Measurements from ENCODE around the gene HOMER3.
"Not testable (repeated sequence)": the region's sequence is repeated elsewhere in the genome, so short reads cannot be mapped to it uniquely, and the experiment has no call there.

Gene HOMER3

GRCh38 chr19:18961767-18962620, 21.0 kb upstream of the HOMER3 start:
- in situ Hi-C loops (cut with HindIII; ENCODE audit: low pct_ligation_motif_present, low pct_unique_long_range_greater_than_20kb, low sequenced_read_pairs): no loop called here
- DNase-seq: no peak

- DNase-seq: no peak
- in situ Hi-C loops (cut with HindIII; ENCODE audit: low pct_ligation_motif_present, low pct_unique_long_range_greater_than_20kb, low sequenced_read_pairs): no loop called here
These were observed 19.4 kb upstream of the HOMER3 start for GRCh38 chr19:18960370-18960769.

DNA sequence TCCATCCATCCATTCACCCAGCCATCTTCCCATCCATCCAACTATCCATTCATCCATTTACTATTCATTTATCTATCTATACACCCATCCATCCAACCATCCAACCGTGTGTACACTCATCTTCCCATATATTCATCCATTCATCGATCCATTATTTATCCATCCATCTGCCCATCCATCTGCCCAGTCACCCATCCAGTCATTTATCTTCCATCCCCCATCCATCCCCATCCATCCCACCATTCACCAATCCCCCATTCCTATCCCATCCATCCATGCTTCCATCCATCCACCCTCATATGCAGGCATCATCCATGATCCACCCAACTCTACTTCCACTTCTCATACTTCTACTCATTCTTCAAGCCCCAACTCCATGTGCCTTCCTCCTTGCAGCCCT, 14.0 kb upstream of the HOMER3 start:
- in situ Hi-C loops (cut with HindIII; ENCODE audit: low pct_ligation_motif_present, low pct_unique_long_range_greater_than_20kb, low sequenced_read_pairs): no loop called here
- no peak for DNase-seq

GRCh38 chr19:18954094-18954493, 13.1 kb upstream of the HOMER3 start:
- DNase-seq: no peak
- in situ Hi-C loops (cut with HindIII; ENCODE audit: low pct_ligation_motif_present, low pct_unique_long_range_greater_than_20kb, low sequenced_read_pairs): no loop called here

- in situ Hi-C loops (cut with HindIII; ENCODE audit: low pct_ligation_motif_present, low pct_unique_long_range_greater_than_20kb, low sequenced_read_pairs); DNase-seq: not testable (repeated sequence)
These were observed 11.5 kb upstream of the HOMER3 start for GRCh38 chr19:18952364-18953003.

- in situ Hi-C loops (cut with HindIII; ENCODE audit: low pct_ligation_motif_present, low pct_unique_long_range_greater_than_20kb, low sequenced_read_pairs): no loop called here
- no peak for DNase-seq
These were observed 10.8 kb upstream of the HOMER3 start for GRCh38 chr19:18951721-18952281.

- no peak for DNase-seq
- in situ Hi-C loops (cut with HindIII; ENCODE audit: low pct_ligation_motif_present, low pct_unique_long_range_greater_than_20kb, low sequenced_read_pairs): no loop called here
These were observed 8.8 kb upstream of the HOMER3 start for GRCh38 chr19:18949858-18950257.

GRCh38 chr19:18948976-18949356, 7.9 kb upstream of the HOMER3 start:
- in situ Hi-C loops (cut with HindIII; ENCODE audit: low pct_ligation_motif_present, low pct_unique_long_range_greater_than_20kb, low sequenced_read_pairs): no loop called here
- no peak for DNase-seq

GRCh38 chr19:18948075-18948975, 7.3 kb upstream of the HOMER3 start:
- no peak for DNase-seq
- in situ Hi-C loops (cut with HindIII; ENCODE audit: low pct_ligation_motif_present, low pct_unique_long_range_greater_than_20kb, low sequenced_read_pairs): no loop called here

GRCh38 chr19:18946918-18947317, 5.9 kb upstream of the HOMER3 start:
- in situ Hi-C loops (cut with HindIII; ENCODE audit: low pct_ligation_motif_present, low pct_unique_long_range_greater_than_20kb, low sequenced_read_pairs): no loop called here
- no peak for DNase-seq

DNA sequence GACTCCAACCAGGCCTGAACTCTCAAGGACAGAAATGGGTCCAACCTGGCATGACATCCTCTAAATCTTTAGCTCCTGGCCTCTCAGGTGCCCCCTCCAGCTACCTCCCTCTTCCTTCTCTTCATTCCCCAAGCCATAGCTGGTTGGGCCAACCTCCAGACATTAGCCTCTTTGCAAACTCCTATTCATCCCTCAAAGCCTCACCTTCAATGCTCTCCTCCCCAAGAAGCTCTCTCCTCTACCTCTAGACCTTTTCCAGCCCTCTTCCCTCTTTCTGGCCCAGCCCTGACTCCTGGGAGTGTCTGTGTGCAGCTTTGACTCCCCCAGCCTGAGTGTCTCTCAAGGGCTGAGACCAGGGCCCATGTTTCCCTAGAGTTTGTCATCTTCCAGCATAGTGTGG, 5.3 kb upstream of the HOMER3 start:
- DNase-seq: no peak
- in situ Hi-C loops (cut with HindIII; ENCODE audit: low pct_ligation_motif_present, low pct_unique_long_range_greater_than_20kb, low sequenced_read_pairs): no loop called here

DNA sequence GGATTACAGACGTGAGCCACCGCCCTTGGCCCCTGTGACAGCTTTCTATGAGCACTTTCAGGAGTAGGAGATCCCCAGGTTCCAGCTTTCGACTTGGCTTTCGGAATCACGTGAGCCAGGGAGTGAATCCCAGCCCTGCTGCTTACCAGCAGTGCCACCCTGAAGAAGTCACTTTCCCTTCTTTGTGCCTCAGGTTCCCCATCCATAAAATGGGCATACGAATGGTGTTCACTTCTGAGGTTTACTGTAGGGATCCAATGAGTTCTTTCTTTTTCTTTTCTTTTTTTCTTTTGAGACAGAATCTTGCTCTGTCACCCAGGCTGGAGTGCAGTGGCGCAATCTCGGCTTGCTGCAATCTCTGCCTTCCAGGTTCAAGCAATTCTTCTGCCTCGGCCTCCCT, 4.3 kb upstream of the HOMER3 start:
- in situ Hi-C loops (cut with HindIII; ENCODE audit: low pct_ligation_motif_present, low pct_unique_long_range_greater_than_20kb, low sequenced_read_pairs): no loop called here
- DNase-seq: no peak

DNA sequence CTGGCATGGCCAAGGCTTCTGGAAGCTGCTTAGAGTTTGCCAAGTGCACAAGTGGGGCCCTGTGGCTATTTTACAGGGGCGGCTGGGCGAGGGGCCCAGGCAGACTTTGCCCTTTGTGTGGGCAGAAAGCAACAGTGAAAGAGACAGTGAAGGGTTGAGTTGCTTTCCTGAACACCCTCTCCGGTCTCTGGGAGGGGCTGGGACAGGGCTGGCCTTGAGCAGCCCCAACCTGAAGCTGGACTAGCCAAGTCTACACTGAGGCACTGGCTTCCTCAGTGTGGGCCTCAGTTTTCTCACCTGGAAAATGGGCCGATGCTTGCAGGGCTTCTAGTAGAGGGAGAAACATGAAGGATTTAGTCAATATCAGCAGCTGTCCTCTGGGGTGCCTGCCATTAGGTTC, 2.4 kb upstream of the HOMER3 start:
- DNase-seq: no peak
- in situ Hi-C loops (cut with HindIII; ENCODE audit: low pct_ligation_motif_present, low pct_unique_long_range_greater_than_20kb, low sequenced_read_pairs): no loop called here

DNA sequence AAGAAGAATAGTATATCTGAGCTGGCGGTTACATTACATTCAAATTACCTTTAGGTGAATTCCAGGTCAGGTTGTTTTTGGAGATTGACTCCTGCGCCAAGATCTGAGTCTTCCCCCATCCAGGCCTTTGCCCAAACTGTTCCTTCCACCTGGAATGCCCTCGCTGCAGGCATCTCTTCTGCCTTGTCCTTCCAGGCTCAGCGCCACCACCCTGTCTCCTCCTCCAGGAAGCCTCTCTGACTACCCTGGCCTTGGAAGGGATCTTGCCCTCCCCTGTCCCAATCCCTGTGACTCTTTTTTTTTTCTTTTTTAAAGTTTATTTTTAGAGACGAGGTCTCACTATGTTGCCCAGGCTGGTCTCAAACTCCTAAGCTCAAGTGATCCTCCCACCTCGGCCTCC, 1.7 kb upstream of the HOMER3 start:
- DNase-seq: no peak
- in situ Hi-C loops (cut with HindIII; ENCODE audit: low pct_ligation_motif_present, low pct_unique_long_range_greater_than_20kb, low sequenced_read_pairs): no loop called here

GRCh38 chr19:18941628-18942354, 774 bp upstream of the HOMER3 start:
- in situ Hi-C loops (cut with HindIII; ENCODE audit: low pct_ligation_motif_present, low pct_unique_long_range_greater_than_20kb, low sequenced_read_pairs): no loop called here
- DNase-seq: no peak

GRCh38 chr19:18939922-18940768, 872 bp downstream of the HOMER3 start:
- in situ Hi-C loops (cut with HindIII; ENCODE audit: low pct_ligation_motif_present, low pct_unique_long_range_greater_than_20kb, low sequenced_read_pairs): no loop called here
- peak; percentile 64 for DNase-seq

DNA sequence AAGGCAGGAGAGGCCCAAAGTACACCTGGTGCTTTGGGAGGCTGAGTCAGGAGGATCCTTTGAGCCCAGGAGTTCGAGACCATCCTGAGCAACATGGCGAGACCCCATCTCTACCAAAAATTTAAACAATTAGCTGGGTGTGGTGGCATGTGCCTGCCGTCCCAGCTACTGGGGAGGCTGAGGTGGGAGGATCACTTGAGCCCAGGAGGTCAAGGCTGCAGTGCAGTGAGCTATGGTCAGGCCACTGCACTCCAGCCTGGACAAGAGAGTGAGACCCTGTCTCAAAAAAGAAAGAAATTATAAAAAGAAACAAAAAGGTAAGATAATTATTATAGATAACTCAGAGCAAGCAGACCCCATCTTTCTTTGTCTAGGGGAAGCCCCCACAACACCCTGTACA, 1.9 kb downstream of the HOMER3 start:
- in situ Hi-C loops (cut with HindIII; ENCODE audit: low pct_ligation_motif_present, low pct_unique_long_range_greater_than_20kb, low sequenced_read_pairs): no loop called here

GRCh38 chr19:18933297-18933696, 7.7 kb downstream of the HOMER3 start:
- in situ Hi-C loops (cut with HindIII; ENCODE audit: low pct_ligation_motif_present, low pct_unique_long_range_greater_than_20kb, low sequenced_read_pairs): no loop called here
- DNase-seq: no peak

More for the DNA sequence above, 1.9 kb downstream of the HOMER3 start:
- DNase-seq: no peak
